ENCODE data around the gene EHF.
A peak's percentile ranks its signal among the peaks of the same experiment; 100 is the strongest.
"Not testable (repeated sequence)": the region's sequence is repeated elsewhere in the genome, so short reads cannot be mapped to it uniquely, and the experiment has no call there.

The EHF gene

GRCh38 chr11:34620820-34621792 is at the start of gene EHF:
TSS of gene EHF (plus strand) at chr11:34621093. CDS start at chr11:34642631, 21,538 bp downstream.
- DNase-seq (ENCODE audit: low spot score), result no peak

- no peak for DNase-seq (ENCODE audit: low spot score)
Measured at GRCh38 chr11:34573537-34573936, 47.4 kb upstream of the EHF start.

DNA sequence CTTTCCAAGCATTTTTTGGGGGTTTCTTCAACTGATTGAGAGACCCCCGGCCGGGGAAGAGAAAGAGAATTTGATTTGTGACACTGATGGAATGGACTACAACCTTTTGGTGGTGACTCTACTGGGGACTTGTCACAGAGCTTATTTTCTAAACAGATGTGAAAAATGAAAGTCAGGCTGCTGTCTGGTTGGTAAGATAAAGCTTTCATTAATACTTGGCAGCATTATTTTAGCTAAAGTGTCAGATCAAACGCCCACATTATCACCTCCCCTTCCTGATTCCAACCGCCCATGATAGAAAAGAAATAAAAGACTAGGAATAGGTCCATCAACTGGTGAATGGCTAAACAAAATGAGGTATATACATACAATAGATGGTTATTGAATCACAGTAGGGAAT is 45.6 kb upstream of the EHF start:
- no peak for DNase-seq (ENCODE audit: low spot score)

- no peak for DNase-seq (ENCODE audit: low spot score)
Measured at GRCh38 chr11:34575671-34576070, 45.2 kb upstream of the EHF start.

GRCh38 chr11:34576331-34576730 is 44.6 kb upstream of the EHF start:
- no peak for DNase-seq (ENCODE audit: low spot score)

DNA sequence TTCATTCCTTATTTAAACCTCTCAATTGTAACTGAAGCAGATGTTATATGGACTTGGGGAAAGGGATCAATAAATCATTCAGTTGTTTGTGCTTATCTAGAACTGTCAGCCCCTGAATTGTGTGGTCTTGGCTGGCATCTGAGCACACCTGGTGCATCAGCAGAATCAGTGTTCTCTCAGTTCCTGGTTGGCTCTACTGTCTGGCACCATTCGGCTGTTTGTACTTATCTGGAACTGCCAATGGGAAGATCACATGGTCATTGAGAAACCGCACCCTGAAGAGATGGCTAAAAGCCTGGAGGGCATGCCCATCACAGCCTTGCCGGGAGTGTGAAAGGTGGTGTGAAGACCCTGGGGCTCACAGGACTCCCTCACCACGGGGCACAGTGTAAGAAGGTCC is 37.1 kb upstream of the EHF start:
- DNase-seq (ENCODE audit: low spot score), result no peak

GRCh38 chr11:34585304-34585734 is 35.6 kb upstream of the EHF start:
- no peak for DNase-seq (ENCODE audit: low spot score)

GRCh38 chr11:34585735-34586487 is 35.0 kb upstream of the EHF start:
- peak; percentile 89 for DNase-seq (ENCODE audit: low spot score)

GRCh38 chr11:34586488-34587281 is 34.2 kb upstream of the EHF start:
- peak; percentile 30 for DNase-seq (ENCODE audit: low spot score)

GRCh38 chr11:34587282-34587677 is 33.6 kb upstream of the EHF start:
- no peak for DNase-seq (ENCODE audit: low spot score)

- no peak for DNase-seq (ENCODE audit: low spot score)
Measured at GRCh38 chr11:34588023-34588422, 32.9 kb upstream of the EHF start.

GRCh38 chr11:34588701-34589100 is 32.2 kb upstream of the EHF start:
- DNase-seq (ENCODE audit: low spot score), result no peak

GRCh38 chr11:34589177-34589576 is 31.7 kb upstream of the EHF start:
- not testable (repeated sequence) for DNase-seq (ENCODE audit: low spot score)

- no peak for DNase-seq (ENCODE audit: low spot score)
Measured at GRCh38 chr11:34593085-34593484, 27.8 kb upstream of the EHF start.

DNA sequence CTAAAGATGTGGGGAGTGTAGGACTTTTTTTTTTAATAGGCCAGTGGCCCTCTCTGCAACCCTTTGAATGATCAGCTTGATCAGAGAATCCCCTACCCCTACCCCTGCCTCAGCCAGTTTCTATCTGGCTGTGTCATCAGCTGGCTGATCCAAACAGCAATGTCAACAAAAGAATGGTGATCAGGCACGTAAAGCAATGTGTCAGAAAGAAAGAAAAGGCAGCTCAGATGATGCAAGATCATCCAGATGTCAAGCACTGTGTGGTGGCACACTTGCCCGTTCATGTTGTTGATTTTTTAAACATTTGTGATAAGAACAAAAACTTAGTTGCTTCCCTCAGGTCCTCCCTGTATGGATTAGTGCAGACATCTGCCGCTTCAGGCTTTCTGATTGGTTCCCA is 26.3 kb upstream of the EHF start:
- no peak for DNase-seq (ENCODE audit: low spot score)

DNA sequence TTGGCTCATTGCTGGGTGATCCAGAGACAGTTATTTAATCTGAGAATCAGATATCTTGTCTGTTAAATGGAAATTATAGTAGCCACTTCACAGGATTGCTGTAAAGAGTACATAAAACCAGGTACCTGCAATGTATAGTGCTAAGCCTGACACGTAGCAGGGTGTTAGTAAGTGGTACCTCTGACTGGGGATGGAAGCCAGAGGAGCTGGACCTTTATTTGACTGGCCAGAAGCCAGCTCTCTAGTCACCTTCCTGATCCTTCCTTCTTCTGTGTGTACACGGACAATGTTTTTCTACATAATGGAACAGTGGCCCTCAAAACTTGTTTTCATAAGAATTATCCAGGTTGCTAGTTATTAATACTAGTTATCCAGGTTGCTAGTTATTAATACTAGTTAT is 25.5 kb upstream of the EHF start:
- DNase-seq (ENCODE audit: low spot score), result no peak

- DNase-seq (ENCODE audit: low spot score), result no peak
Measured at GRCh38 chr11:34595960-34596644, 24.8 kb upstream of the EHF start.

DNA sequence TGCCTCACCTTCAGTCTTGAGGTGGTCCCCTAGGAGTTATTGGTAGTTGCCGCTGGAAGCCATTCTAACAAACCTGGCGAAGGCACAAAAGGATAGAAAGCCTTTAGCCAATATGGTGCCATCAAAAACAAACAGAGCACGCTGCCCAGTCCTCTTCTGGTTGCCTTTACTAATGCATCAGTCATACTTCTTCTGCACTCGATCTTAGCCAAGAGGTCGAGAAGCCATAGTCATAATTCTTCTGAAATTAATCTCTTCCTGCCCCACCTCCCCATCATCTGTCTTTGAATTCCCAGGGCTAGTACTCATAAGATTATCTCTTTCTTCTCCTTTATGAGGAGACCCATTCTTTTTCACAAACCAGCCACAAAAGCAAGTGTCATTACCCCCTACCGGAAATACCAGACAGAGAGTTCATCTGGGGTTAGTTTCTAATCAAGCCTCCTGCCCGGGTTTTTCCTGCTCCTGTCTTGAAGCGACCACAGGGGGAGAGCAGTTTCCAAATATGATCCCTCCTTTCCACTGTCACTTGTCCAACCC is 21.4 kb upstream of the EHF start:
- no peak for DNase-seq (ENCODE audit: low spot score)

GRCh38 chr11:34600339-34601084 is 20.4 kb upstream of the EHF start:
- no peak for DNase-seq (ENCODE audit: low spot score)

DNA sequence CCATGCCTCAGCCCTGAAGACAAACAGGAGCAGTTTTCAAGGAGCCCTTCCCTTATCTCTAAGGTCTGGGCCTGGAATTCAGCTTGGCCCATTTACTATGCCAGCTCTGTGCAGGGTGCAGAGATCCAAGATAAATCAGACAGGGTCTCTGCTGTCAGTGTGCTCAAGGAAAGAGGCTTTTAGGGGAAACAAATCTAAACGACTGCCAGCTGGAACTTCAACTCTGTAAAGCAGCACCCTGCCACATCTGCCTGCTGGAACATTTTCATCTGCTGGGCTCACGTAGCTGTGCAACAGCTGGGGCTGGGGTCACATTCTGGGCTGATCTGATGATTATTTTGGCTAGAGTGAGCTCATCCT is 19.8 kb upstream of the EHF start:
- no peak for DNase-seq (ENCODE audit: low spot score)

DNA sequence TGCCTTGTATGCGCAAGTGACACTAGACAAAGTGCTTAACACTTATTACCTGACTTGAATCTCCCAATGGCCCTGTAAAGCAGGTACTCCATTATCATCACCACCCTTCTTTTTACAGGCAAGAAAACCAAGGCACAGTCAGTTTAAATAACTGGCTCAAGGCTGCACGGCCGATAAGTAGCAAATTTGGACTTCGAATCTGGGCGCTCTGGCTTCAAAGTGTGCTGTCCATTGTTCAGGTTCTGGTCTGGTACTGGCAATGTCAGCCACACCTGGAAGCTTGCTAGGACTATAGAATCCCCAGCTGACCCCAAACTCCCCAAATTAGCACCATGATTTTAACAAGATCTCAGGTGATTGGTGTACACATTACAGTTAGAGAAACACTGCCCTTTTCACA is 19.3 kb upstream of the EHF start:
- DNase-seq (ENCODE audit: low spot score), result no peak
